Loucy (cell line): ENCODE data around the gene IDUA.

Experiments used
- EZH2phosphoT487 ChIP-seq: fragments of 200-600 bp; IDR thresholded peaks from 2 replicates; pipeline ENCODE4 v1.6.1; 2018; ENCODE audit warnings: antibody characterized with exemption, mild to moderate bottlenecking, moderate library complexity, borderline replicate concordance
- TF ChIP-seq, protein P1 (sequence below): fragments of 200-600 bp; sonication (generic); conservative IDR thresholded peaks from 2 replicates; pipeline ENCODE4 v1.5.1; 2014; ENCODE audit warnings: mild to moderate bottlenecking, antibody characterized with exemption, low read length

DNA sequence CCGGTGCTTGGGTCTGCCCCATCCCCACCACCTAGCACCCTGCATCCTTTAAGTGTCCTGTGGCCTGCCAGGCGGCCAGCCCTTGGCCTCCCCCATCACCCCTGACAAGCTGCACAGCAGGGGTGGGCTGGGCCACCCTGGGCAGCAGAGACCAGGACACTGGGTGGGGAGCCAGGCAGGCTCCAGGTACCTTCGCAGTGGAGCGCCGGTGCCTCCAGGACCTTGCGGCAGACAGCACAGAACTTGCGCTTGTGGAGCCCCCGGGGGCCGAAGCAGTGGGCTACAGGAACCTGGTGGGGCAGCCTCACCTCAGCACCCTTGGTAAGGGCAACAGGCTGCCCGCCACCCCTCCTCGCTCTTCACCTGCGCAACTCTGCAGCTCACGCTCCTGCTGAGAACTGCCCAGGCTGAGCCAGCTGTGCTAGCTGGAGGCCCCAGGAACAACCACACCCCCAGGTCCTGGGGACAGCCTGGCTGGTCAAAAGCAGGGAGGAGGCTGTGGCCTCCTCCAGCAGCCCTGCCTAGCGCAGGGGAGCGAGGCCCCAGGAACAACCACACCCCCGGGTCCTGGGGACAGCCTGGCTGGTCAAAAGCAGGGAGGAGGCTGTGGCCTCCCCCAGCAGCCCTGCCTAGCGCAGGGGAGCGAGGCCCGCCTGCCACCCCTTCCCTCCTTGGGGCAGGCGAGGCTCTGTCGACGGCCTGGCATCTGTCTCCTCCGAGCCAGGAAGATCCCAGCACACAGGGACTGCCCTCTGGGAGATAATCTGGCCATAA lies 18.0 kb upstream of the IDUA start:
- TF ChIP-seq, protein P1, sequence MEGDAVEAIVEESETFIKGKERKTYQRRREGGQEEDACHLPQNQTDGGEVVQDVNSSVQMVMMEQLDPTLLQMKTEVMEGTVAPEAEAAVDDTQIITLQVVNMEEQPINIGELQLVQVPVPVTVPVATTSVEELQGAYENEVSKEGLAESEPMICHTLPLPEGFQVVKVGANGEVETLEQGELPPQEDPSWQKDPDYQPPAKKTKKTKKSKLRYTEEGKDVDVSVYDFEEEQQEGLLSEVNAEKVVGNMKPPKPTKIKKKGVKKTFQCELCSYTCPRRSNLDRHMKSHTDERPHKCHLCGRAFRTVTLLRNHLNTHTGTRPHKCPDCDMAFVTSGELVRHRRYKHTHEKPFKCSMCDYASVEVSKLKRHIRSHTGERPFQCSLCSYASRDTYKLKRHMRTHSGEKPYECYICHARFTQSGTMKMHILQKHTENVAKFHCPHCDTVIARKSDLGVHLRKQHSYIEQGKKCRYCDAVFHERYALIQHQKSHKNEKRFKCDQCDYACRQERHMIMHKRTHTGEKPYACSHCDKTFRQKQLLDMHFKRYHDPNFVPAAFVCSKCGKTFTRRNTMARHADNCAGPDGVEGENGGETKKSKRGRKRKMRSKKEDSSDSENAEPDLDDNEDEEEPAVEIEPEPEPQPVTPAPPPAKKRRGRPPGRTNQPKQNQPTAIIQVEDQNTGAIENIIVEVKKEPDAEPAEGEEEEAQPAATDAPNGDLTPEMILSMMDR, result no peak
- no peak for TF ChIP-seq EZH2phosphoT487
